Measurements from ENCODE around the gene COL1A1.

DNA sequence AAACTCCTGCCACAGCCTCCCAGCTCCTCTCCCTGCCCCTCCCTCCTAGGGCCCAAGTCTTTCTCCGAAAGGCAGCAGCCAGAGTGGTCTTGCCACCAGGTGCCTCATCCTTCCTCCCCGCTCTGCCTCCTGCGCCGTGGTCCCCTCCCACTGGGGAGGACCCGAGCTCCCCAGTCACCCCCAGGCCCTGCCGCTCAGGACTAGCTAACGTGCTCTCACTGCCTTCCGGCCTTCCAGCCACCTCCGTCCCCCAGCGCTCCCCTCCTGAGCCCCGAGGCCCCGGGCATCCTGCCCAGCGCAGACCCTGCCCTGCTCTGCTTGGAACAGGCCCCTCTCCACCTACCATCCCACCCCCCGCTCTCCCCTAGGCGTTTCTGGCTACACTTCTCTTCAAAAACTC, 19.4 kb upstream of the COL1A1 start:
- no peak for TF ChIP-seq POLR2A (IDR thresholded peaks at IDR 0.05)
- TF ChIP-seq, protein P1, sequence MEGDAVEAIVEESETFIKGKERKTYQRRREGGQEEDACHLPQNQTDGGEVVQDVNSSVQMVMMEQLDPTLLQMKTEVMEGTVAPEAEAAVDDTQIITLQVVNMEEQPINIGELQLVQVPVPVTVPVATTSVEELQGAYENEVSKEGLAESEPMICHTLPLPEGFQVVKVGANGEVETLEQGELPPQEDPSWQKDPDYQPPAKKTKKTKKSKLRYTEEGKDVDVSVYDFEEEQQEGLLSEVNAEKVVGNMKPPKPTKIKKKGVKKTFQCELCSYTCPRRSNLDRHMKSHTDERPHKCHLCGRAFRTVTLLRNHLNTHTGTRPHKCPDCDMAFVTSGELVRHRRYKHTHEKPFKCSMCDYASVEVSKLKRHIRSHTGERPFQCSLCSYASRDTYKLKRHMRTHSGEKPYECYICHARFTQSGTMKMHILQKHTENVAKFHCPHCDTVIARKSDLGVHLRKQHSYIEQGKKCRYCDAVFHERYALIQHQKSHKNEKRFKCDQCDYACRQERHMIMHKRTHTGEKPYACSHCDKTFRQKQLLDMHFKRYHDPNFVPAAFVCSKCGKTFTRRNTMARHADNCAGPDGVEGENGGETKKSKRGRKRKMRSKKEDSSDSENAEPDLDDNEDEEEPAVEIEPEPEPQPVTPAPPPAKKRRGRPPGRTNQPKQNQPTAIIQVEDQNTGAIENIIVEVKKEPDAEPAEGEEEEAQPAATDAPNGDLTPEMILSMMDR (IDR thresholded peaks at IDR 0.05): no peak

All from lower leg skin (tissue), 3 donors.